GM10266 (cell line): ENCODE results near the gene MUC12.

ENCODE experiments used
- DNase-seq: peaks from one replicate; pipeline ENCODE4 v3.0.0; 2012; ENCODE audit errors: extremely low spot score
- TF ChIP-seq, protein P1 (sequence below): IDR thresholded peaks from 2 replicates; pipeline ENCODE4 v1.5.1; 2012; ENCODE audit warnings: mild to moderate bottlenecking, low read depth; ENCODE audit not compliant: control insufficient read depth, insufficient read depth; ENCODE audit errors: missing control alignments

Gene MUC12

DNA sequence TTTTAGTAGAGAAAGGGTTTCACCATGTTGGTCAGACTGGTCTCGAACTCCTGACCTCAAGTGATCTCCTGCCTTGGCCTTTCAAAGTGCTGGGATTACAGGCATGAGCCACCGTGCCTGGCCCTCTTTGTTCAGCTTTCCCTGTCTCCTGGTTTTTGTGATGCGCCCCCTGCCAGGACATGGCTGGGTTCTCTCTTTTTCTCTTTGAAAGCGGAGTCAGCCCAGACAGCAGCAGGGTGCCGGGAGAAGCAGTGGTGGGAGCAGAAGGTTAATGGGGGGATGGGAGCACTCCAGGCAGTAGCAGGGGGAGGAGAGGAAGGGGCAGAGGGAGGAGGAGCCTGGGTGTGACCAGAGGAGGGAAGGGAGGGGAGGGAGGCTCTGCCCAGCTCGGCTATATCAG lies 18.2 kb upstream of the MUC12 start:
- no peak for DNase-seq
- TF ChIP-seq, protein P1, sequence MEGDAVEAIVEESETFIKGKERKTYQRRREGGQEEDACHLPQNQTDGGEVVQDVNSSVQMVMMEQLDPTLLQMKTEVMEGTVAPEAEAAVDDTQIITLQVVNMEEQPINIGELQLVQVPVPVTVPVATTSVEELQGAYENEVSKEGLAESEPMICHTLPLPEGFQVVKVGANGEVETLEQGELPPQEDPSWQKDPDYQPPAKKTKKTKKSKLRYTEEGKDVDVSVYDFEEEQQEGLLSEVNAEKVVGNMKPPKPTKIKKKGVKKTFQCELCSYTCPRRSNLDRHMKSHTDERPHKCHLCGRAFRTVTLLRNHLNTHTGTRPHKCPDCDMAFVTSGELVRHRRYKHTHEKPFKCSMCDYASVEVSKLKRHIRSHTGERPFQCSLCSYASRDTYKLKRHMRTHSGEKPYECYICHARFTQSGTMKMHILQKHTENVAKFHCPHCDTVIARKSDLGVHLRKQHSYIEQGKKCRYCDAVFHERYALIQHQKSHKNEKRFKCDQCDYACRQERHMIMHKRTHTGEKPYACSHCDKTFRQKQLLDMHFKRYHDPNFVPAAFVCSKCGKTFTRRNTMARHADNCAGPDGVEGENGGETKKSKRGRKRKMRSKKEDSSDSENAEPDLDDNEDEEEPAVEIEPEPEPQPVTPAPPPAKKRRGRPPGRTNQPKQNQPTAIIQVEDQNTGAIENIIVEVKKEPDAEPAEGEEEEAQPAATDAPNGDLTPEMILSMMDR, result no peak

DNA sequence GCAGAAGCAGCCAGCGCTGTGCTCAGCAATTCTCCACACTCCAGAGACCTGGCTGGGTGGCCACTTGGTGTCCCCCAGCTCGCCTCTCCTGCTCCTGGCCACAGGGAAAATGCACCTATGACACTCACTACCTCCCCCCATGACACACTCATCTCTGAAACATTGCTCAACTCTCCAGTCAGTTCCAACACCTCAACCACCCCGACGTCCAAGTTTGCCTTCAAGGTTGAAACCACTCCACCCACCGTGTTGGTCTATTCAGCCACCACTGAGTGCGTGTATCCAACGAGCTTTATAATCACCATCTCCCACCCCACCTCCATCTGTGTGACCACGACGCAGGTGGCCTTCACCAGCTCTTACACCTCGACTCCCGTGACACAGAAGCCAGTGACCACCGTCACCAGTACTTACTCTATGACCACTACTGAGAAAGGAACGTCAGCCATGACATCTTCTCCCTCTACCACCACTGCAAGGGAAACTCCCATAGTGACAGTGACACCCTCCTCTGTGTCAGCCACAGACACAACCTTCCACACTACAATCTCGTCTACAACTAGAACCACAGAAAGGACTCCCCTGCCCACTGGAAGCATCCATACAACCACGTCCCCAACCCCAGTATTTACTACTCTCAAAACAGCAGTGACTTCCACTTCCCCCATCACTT lies 17.3 kb upstream of the MUC12 start:
- TF ChIP-seq, protein P1, result no peak
- no peak for DNase-seq

DNA sequence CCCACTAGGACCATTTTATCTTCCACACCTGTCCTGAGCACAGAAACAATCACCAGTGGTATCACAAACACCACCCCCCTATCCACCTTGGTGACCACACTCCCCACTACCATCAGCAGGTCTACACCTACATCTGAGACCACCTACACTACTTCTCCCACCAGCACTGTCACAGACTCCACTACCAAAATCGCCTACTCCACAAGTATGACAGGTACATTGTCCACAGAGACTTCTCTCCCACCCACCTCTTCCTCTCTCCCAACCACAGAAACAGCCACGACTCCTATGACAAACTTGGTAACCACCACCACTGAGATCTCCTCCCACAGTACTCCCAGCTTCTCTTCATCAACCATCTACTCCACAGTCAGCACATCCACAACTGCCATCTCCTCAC lies 16.7 kb upstream of the MUC12 start:
- TF ChIP-seq, protein P1, result no peak
- DNase-seq, result no peak

DNA sequence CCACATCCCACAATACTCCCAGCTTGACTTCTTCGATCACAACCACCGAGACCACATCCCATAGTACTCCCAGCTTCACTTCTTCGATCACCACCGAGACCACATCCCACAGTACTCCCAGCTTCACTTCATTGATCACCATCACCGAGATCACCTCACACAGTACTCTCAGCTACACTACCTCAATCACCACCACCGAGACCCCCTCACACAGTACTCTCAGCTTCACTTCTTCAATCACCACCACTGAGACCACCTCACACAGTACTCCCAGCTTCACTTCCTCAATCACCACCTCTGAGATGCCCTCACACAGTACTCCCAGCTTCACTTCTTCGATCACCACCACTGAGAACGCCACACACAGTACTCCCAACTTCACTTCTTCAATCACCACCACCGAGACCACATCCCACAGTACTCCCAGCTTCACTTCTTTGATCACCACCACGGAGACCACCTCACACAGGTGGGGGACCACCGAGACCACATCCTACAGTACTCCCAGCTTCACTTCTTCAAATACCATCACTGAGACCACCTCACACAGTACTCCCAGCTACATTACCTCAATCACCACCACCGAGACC lies 11.4 kb upstream of the MUC12 start:
- DNase-seq, result no peak
- TF ChIP-seq, protein P1, result no peak

DNA sequence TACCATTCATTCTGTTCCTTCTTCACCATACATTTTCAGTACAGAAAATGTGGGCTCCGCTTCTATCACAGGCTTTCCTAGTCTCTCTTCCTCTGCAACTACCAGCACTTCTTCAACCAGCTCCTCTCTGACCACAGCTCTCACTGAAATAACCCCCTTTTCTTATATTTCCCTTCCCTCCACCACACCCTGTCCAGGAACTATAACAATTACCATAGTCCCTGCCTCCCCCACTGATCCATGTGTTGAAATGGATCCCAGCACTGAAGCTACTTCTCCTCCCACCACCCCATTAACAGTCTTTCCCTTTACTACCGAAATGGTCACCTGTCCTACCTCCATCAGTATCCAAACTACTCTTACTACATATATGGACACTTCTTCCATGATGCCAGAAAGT lies 9.5 kb upstream of the MUC12 start:
- DNase-seq, result no peak
- TF ChIP-seq, protein P1, result no peak

DNA sequence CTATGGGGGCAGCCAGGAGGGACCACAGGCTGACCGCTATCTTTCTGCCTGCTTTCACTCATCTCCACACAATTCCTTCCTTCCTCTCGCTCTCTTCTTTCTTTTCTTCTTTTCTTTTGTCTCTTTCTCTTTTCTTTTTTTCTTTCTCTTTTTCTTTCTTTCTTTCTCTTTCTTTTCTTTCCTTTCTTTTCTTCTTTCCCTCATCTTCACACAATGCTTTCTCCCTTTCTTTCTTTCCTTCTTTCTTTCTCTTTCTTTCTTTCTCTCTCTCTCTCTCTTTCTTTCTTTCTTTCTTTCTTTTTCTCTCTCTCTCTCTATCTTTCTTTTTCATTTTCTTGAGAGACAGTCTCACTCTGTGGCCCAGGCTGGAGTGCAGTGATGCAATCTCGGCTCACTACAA lies 6.8 kb upstream of the MUC12 start:
- no peak for DNase-seq
- TF ChIP-seq, protein P1, result no peak

DNA sequence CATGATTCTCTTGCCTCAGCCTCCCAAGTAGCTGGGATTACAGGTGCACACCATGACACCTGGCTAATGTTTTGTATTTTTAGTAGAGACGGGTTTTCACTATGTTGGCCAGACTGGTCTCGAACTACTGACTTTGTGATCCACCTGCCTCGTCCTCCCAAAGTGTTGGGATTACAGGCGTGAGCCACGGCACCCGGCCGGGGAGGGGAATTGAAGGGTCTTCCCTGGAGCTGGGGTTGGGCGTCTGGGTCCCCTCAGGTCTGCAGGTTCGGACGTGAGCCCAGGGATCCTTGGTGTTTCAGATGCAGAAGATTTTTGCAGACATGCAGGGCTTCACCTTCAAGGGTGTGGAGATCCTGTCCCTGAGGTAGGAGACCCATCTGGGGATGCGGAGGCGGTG lies 6.0 kb upstream of the MUC12 start:
- DNase-seq, result no peak
- TF ChIP-seq, protein P1, result no peak
